Nephron (organoid): ENCODE data around the gene DNMBP.

Source experiments
- H3K27ac Mint-ChIP-seq, 3 experiments: 2 replicates each; pipeline ENCODE4 v1.8.0; 2020; ENCODE audit warnings: mixed read lengths in 3 of 3, mild to moderate bottlenecking in 2 of 3, moderate library complexity in 1 of 3
- H3K27me3 Mint-ChIP-seq: 2 replicates; pipeline ENCODE4 v1.8.0; 2021; ENCODE audit warnings: low read depth, mild to moderate bottlenecking, moderate library complexity, mixed read lengths
- H3K36me3 Mint-ChIP-seq: 2 replicates; pipeline ENCODE4 v1.8.0; 2020; ENCODE audit warnings: low read depth, mixed read lengths
- H3K4me1 Mint-ChIP-seq: 2 replicates; pipeline ENCODE4 v1.8.0; 2020; ENCODE audit warnings: mixed read lengths
- H3K4me3 Mint-ChIP-seq, 3 experiments: 2 replicates each; pipeline ENCODE4 v1.8.0; 2020; ENCODE audit warnings: mild to moderate bottlenecking in 3 of 3, mixed read lengths in 3 of 3, moderate library complexity in 2 of 3
- H3K9me3 Mint-ChIP-seq: 2 replicates; pipeline ENCODE4 v1.8.0; 2020; ENCODE audit warnings: mixed read lengths
- CTCF ChIP-seq, 3 experiments: fragments of 200-600 bp; sonication (generic); IDR thresholded peaks; one replicate each; pipeline ENCODE4 v1.5.0; 2021; ENCODE audit warnings: antibody characterized with exemption in 3 of 3; ENCODE audit not compliant: unreplicated experiment in 3 of 3

Gene DNMBP

GRCh38 chr10:100022403-100022802 lies 12.7 kb upstream of the DNMBP start:
- H3K9me3 Mint-ChIP-seq = peaks cover 8% of the 10 kb centered on the region
- H3K4me3 Mint-ChIP-seq = peak overlapping the region in 1 of 3 experiments; percentile 47
- H3K27me3 Mint-ChIP-seq = no peaks in the 10 kb centered on the region
- peaks cover 48% of the 10 kb centered on the region for H3K4me1 Mint-ChIP-seq
- H3K36me3 Mint-ChIP-seq = peaks cover 5% of the 10 kb centered on the region
- TF ChIP-seq CTCF (IDR thresholded peaks at IDR 0.05; ENCODE audit: unreplicated experiment in 3 of 3) = no peak
- peak overlapping the region; percentile 62 to 85 (median 69) for H3K27ac Mint-ChIP-seq

GRCh38 chr10:100021322-100021721 lies 11.6 kb upstream of the DNMBP start:
- Mint-ChIP-seq H3K36me3 (peaks cover 5% of the 10 kb centered on the region), H3K4me1 (peaks cover 45% of the 10 kb centered on the region), H3K4me3 (no peak overlapping the region), H3K9me3 (peaks cover 6% of the 10 kb centered on the region), H3K27ac (peak overlapping the region; percentile 42 to 48 (median 48)), H3K27me3 (no peaks in the 10 kb centered on the region)
- no peak for TF ChIP-seq CTCF (IDR thresholded peaks at IDR 0.05; ENCODE audit: unreplicated experiment in 3 of 3)

GRCh38 chr10:100020886-100021253 lies 11.1 kb upstream of the DNMBP start:
- Mint-ChIP-seq H3K27me3 (no peaks in the 10 kb centered on the region), H3K4me3 (no peak overlapping the region), H3K9me3 (peaks cover 3% of the 10 kb centered on the region), H3K36me3 (peaks cover 3% of the 10 kb centered on the region), H3K4me1 (peaks cover 40% of the 10 kb centered on the region), H3K27ac (peak overlapping the region; percentile 42 to 48 (median 48))
- no peak for TF ChIP-seq CTCF (IDR thresholded peaks at IDR 0.05; ENCODE audit: unreplicated experiment in 3 of 3)

GRCh38 chr10:100020142-100020885 lies 10.6 kb upstream of the DNMBP start:
- no peaks in the 10 kb centered on the region for H3K9me3 Mint-ChIP-seq
- TF ChIP-seq CTCF (IDR thresholded peaks at IDR 0.05; ENCODE audit: unreplicated experiment in 3 of 3) = no peak
- H3K36me3 Mint-ChIP-seq = no peaks in the 10 kb centered on the region
- H3K4me1 Mint-ChIP-seq = peaks cover 35% of the 10 kb centered on the region
- no peak overlapping the region for H3K4me3 Mint-ChIP-seq
- H3K27ac Mint-ChIP-seq = peak overlapping the region; percentile 33 to 61 (median 42)
- no peaks in the 10 kb centered on the region for H3K27me3 Mint-ChIP-seq

- Mint-ChIP-seq H3K4me3 (no peak overlapping the region), H3K36me3 (no peaks in the 10 kb centered on the region), H3K9me3 (no peaks in the 10 kb centered on the region), H3K4me1 (peaks cover 29% of the 10 kb centered on the region), H3K27me3 (no peaks in the 10 kb centered on the region), H3K27ac (peak overlapping the region; percentile 33 to 61 (median 42))
- peak in 1 of 3 experiments; percentile 16 for TF ChIP-seq CTCF (IDR thresholded peaks at IDR 0.05; ENCODE audit: unreplicated experiment in 3 of 3)
Measured at GRCh38 chr10:100019787-100020141, 10.0 kb upstream of the DNMBP start.
